Stimulated activated CD4-positive, alpha-beta T cell treated with anti-CD3 and anti-CD28 coated beads, Interleukin-4, amount 100 ng/mL, for 24 hours (primary cell): ENCODE results near the gene SRRM3.
"Not testable (repeated sequence)": the region's sequence is repeated elsewhere in the genome, so short reads cannot be mapped to it uniquely, and the experiment has no call there.

ENCODE experiments used
- DNase-seq: peaks from one replicate; pipeline ENCODE4 v3.0.0-alpha.2; 2020

SRRM3 gene

DNA sequence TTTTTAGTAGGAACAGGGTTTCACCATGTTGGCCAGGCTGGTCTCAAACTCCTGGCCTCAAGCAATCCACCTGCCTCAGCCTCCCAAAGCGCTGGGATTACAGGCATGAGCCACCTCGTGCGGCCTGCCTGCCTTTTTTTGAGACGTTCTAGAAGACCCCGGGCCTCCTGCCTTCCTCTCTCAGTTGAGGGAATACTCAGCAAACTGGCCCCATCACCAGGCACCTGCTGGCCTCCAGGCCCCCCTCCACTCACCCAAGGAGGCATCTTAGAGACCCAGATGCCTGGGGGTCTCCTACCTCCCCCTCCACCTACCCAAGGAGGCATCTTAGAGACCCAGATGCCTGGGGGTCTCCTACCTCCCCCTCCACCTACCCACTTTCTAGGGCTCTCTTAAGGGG is 91.2 kb downstream of the SRRM3 start:
- DNase-seq: not testable (repeated sequence)

DNA sequence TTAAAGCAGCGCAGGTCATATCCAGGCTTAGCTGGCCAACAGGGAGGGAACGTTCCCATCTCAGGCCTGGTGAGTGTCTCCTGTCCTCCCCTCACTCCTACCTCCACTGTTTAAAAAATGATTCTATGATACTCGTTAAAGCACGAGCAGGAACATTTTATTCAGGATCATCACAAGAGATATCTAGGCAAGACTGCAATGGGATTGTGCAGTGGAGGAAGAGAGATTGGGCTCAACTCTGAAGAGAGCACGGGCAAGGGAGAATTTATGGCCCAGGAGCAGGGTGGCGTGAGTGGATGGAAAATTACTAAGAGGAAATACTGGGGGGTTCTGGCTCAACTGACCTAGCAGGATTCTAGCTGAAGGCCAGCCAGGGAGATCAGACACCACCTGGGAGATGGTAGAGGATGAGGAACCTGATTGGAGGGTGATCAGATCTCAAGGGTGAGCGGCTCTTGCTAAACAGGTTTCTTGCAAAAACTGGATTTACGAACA is 91.8 kb downstream of the SRRM3 start:
- DNase-seq: no peak

- no peak for DNase-seq
Measured at GRCh38 chr7:76294344-76295024, 92.8 kb downstream of the SRRM3 start.

GRCh38 chr7:76296743-76297740 is 95.3 kb downstream of the SRRM3 start:
- no peak for DNase-seq

GRCh38 chr7:76300166-76300731 is 98.6 kb downstream of the SRRM3 start:
- no peak for DNase-seq

GRCh38 chr7:76301000-76301399 is 99.3 kb downstream of the SRRM3 start:
- no peak for DNase-seq

DNA sequence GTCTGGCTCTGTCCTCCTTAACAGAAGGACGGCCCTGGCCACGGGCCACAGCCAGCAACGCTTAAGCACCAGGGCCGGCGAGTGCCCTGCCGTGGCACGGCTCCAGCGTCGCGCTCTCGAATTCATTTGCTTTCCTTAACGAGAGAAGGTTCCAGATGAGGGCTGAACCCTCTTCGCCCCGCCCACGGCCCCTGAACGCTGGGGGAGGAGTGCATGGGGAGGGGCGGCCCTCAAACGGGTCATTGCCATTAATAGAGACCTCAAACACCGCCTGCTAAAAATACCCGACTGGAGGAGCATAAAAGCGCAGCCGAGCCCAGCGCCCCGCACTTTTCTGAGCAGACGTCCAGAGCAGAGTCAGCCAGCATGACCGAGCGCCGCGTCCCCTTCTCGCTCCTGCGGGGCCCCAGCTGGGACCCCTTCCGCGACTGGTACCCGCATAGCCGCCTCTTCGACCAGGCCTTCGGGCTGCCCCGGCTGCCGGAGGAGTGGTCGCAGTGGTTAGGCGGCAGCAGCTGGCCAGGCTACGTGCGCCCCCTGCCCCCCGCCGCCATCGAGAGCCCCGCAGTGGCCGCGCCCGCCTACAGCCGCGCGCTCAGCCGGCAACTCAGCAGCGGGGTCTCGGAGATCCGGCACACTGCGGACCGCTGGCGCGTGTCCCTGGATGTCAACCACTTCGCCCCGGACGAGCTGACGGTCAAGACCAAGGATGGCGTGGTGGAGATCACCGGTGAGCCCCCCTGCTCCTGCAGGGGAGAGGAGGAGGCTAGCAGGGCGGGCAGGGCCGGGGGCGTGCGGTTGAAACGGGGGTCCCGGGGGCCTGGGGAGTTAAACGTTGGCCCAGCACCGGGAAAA is 100.9 kb downstream of the SRRM3 start, which contains the start of gene HSPB1:
TSS of gene HSPB1 (plus strand) at position 327 of the 855 bp plus-strand sequence. CDS start at position 367, 40 bp downstream.
- peak; percentile 58 for DNase-seq

- DNase-seq: peak; percentile 80
Measured at GRCh38 chr7:76303202-76304147, 101.8 kb downstream of the SRRM3 start.

GRCh38 chr7:76304888-76305375 is 103.2 kb downstream of the SRRM3 start:
- no peak for DNase-seq

DNA sequence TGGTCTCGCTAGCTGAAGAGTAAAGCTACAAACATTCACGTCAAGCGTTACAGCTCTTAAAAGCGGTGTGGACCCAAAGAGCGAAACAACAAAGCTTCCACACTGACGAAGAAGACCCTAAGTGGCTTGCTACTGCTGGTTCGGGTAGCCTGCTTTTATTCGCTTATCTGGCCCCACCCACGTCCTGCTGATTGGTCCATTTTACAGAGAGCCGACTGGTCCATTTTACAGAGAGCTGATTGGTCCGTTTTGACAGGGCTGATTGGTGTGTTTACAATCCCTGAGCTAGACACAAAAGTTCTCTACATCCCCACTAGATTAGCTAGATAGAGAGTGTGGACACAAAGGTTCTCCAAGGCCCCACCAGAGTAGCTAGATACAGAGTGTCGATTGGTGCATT is 107.2 kb downstream of the SRRM3 start:
- not testable (repeated sequence) for DNase-seq

GRCh38 chr7:76309341-76310101 is 107.8 kb downstream of the SRRM3 start:
- DNase-seq: not testable (repeated sequence)

GRCh38 chr7:76310102-76310957 is 108.6 kb downstream of the SRRM3 start:
- no peak for DNase-seq

DNA sequence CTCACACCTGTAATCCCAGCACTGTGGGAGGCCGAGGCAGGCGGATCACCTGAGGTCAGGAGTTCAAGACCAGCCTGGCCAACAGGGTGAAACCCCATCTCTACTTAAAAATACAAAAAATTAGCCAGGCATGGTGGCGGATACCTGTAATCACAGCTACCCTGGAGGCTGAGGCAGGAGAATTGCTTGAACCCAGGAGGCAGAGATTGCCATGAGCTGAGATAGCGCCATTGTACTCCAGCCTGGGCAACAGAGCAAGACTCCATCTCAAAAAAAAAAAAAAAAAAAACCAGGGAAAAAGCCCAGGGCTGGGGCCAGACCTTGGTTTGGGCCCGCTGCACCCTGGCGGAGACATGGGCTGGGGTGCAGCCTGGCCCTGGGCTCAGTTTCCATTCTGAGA is 110.1 kb downstream of the SRRM3 start:
- DNase-seq: not testable (repeated sequence)

- DNase-seq: peak; percentile 97
Measured at GRCh38 chr7:76314042-76314721, 112.5 kb downstream of the SRRM3 start.

DNA sequence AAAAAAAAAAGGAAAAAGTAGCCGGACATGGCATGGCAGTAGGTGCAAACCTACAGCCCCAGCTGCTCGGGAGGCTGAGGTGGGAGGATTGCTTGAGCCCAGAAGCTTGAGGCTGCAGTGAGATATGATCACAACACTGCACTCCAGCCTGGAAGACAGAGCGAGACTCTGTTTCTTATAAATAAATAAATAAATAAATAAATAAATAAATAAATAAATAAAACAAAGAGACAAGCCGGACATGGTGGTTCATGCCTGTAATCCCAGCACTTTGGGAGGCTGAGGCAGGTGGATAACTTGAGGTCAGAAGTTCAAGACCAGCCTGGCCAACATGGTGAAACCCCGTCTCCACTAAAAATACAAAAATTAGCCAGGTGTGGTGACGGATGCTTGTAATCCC is 113.0 kb downstream of the SRRM3 start:
- DNase-seq: not testable (repeated sequence)

GRCh38 chr7:76315364-76315763 is 113.7 kb downstream of the SRRM3 start:
- no peak for DNase-seq

DNA sequence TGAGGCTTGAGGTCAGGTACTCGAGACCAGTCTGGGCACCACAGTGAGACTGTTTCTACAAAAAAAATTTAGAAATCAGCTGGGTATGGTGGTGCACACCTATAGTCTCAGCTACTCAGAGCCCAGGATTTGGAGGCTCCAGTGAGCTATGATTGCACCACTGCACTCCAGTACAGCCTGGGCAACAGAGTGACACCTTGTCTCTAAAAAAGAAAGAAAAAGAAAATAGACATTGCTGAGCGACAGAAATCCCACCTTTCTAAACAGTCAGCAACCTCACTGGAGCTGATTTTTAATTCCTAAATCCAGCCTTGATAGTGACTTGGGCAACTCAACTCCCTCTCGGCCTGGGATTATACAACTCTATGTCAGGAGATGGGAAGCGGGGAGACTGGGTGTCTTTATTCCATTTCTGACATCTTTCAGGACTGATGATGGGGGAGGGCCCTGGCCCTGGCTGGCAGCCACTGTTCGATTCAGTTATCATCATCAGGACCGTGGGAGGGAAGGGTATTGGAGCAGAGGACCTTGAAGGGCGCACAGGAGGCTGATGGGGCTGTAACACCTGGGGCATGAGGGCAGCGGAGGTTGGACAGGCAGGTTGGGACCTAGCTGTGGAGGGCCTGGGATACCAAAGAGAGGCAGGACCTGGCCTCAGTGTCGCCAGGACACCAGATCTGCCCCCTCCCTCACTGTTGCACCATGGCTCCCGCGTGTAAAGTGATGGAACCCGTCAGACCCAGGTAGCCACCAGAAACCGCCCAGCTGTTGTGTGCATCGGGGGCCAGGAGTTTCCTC is 115.5 kb downstream of the SRRM3 start:
- DNase-seq: no peak
